CD4-positive, CD25-positive, alpha-beta regulatory T cell (primary cell): ENCODE measurements around the gene CDKAL1. TPM values are rescaled to one million over a fixed set of nuclear protein-coding genes. Genes with fewer than 3 reads are reported as not detected.
A peak's percentile ranks its signal among the peaks of the same experiment; 100 is the strongest.
"Not testable (repeated sequence)": the region's sequence is repeated elsewhere in the genome, so short reads cannot be mapped to it uniquely, and the experiment has no call there.

Source experiments
- ATAC-seq, 2 donors: fragments of 150-1000 bp; cut with Tn5 transposase; one replicate each; pipeline ENCODE4 v1.10.0; 2021; ENCODE audit warnings: low read depth in 2 of 2, moderate number of reproducible peaks in 2 of 2, moderate library complexity in 1 of 2
- DNase-seq, 3 donors: peaks; one replicate each; pipeline versions ENCODE4 v3.0.0 to v3.0.0-alpha.2; 2012 to 2022; ENCODE audit warnings: mixed read lengths in 1 of 3
- H3K27ac ChIP-seq: one replicate; pipeline ENCODE4 v1.7.0; 2013; ENCODE audit warnings: mild to moderate bottlenecking, low read length; ENCODE audit not compliant: insufficient read depth, poor library complexity, severe bottlenecking
- H3K27me3 ChIP-seq: one replicate; pipeline ENCODE4 v1.7.0; 2013; ENCODE audit warnings: low read length; ENCODE audit not compliant: control insufficient read depth, insufficient read depth
- H3K36me3 ChIP-seq: one replicate; pipeline ENCODE4 v1.7.0; 2013; ENCODE audit warnings: mild to moderate bottlenecking, low read length, moderate library complexity; ENCODE audit not compliant: control insufficient read depth, insufficient read depth
- H3K4me1 ChIP-seq: 2 replicates; pipeline ENCODE4 v1.7.0; 2013; ENCODE audit warnings: mild to moderate bottlenecking, low read length; ENCODE audit not compliant: insufficient read depth, control insufficient read depth, poor library complexity, severe bottlenecking
- H3K4me3 ChIP-seq: one replicate; pipeline ENCODE4 v1.7.0; 2013; ENCODE audit warnings: low read depth, mild to moderate bottlenecking, low read length, moderate library complexity
- H3K9me3 ChIP-seq, 2 experiments: 1 replicate in 1 of 2; 2 replicates in 1 of 2; pipeline ENCODE4 v1.7.0; 2013; ENCODE audit warnings: low read length in 2 of 2, mild to moderate bottlenecking in 1 of 2, moderate library complexity in 1 of 2; ENCODE audit not compliant: control insufficient read depth in 2 of 2
- H3K27ac Mint-ChIP-seq, 3 donors: one replicate each; pipeline ENCODE4 v1.8.0; 2020 to 2022; ENCODE audit warnings: mild to moderate bottlenecking in 3 of 3, mixed read lengths in 3 of 3, moderate library complexity in 2 of 3
- H3K27me3 Mint-ChIP-seq: one replicate; pipeline ENCODE4 v1.8.0; 2022; ENCODE audit warnings: mild to moderate bottlenecking, mixed read lengths
- H3K36me3 Mint-ChIP-seq: one replicate; pipeline ENCODE4 v1.8.0; 2020; ENCODE audit warnings: mixed read lengths
- H3K4me1 Mint-ChIP-seq, 4 donors: one replicate each; pipeline ENCODE4 v1.8.0; 2020 to 2022; ENCODE audit warnings: mixed read lengths in 4 of 4, mild to moderate bottlenecking in 1 of 4
- H3K4me3 Mint-ChIP-seq, 4 donors: one replicate each; pipeline ENCODE4 v1.8.0; 2020 to 2022; ENCODE audit warnings: mild to moderate bottlenecking in 4 of 4, mixed read lengths in 4 of 4, moderate library complexity in 3 of 4
- H3K9me3 Mint-ChIP-seq, 7 donors: one replicate each; pipeline ENCODE4 v1.8.0; 2020 to 2022; ENCODE audit warnings: mixed read lengths in 7 of 7, mild to moderate bottlenecking in 3 of 7, moderate library complexity in 2 of 7
- polyA plus RNA-seq, 4 donors: library from polyadenylated mRNA; unstranded; fragments of 300-500 nt; fragmentation: Illumina TruSeq; gene quantifications; one replicate each; pipeline ENCODE4 v1.2.3, GENCODE V29; 2021
- total RNA-seq: library from RNA; stranded (reverse); gene quantifications from one replicate; pipeline ENCODE4 v1.2.3, GENCODE V29; 2022

Gene CDKAL1
- total and polyA plus RNA-seq, 5 donors from 2014 or later: 26.1 to 39.4 (median 30.4) TPM

GRCh38 chr6:20610636-20611370 lies 76.5 kb downstream of the CDKAL1 start:
- Mint-ChIP-seq H3K27me3 (no peaks in the 10 kb centered on the region), H3K9me3 (peaks cover 0 to 4% (median 0%) of the 10 kb centered on the region in 7 donors), H3K4me1 (peaks cover 8 to 16% (median 13%) of the 10 kb centered on the region in 4 donors), H3K4me3 (no peak overlapping the region), H3K27ac (peak overlapping the region in 2 of 3 donors; percentile 13 to 40), H3K36me3 (peaks cover 14% of the 10 kb centered on the region)
- no peak overlapping the region for H3K4me3 ChIP-seq
- no peaks in the 10 kb centered on the region for H3K4me1 ChIP-seq
- H3K36me3 ChIP-seq: no peaks in the 10 kb centered on the region
- no peaks in the 10 kb centered on the region for H3K27me3 ChIP-seq
- H3K9me3 ChIP-seq: no peaks in the 10 kb centered on the region
- ATAC-seq: no peak
- DNase-seq: no peak
- H3K27ac ChIP-seq: no peak overlapping the region

DNA sequence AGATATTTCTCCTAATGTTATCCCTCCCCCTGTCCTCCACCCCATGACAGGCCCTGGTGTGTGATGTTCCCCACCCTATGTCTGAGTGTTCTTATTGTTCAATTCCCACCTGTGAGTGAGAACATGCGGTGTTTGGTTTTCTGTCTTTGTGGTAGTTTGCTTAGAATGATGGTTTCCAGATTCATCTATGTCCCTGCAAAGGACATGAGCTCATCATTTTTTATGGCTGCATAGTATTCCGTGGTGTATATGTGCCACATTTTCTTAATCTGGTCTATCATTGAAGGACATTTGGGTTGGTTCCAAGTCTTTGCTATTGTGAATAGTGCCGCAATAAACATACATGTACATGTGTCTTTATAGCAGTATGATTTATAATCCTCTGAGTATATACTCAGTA lies 83.3 kb downstream of the CDKAL1 start:
- H3K4me3 ChIP-seq, H3K27me3 Mint-ChIP-seq, H3K27me3 ChIP-seq, ATAC-seq, H3K27ac ChIP-seq, DNase-seq, H3K9me3 ChIP-seq, H3K36me3 ChIP-seq, H3K27ac Mint-ChIP-seq, H3K4me3 Mint-ChIP-seq, H3K4me1 ChIP-seq, H3K9me3 Mint-ChIP-seq: not testable (repeated sequence)
- peaks cover 14% of the 10 kb centered on the region for H3K36me3 Mint-ChIP-seq
- peaks cover 13 to 29% (median 17%) of the 10 kb centered on the region in 4 donors for H3K4me1 Mint-ChIP-seq

DNA sequence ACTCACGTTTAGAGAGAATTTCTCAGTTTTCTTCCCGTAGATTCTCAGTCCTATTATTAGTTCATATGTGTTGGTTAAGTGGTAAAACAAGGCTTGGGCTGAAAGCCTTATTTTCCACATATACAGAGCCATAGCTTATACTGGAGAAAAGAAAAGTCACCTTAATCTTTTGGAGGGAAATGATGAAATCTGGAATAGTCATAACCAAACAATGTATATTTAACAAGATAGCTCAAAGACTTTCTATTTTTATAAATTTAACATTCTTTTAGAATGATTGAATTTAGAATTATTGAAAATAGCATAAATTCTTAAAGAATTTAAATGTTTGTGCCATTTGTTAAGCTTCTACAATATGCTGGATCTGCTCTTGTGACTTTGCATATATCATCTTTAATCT lies 85.8 kb downstream of the CDKAL1 start:
- Mint-ChIP-seq H3K36me3 (peaks cover 14% of the 10 kb centered on the region), H3K27me3 (no peaks in the 10 kb centered on the region), H3K4me3 (no peak overlapping the region), H3K27ac (no peak overlapping the region), H3K9me3 (peaks cover 0 to 3% (median 0%) of the 10 kb centered on the region in 7 donors), H3K4me1 (peaks cover 21 to 40% (median 30%) of the 10 kb centered on the region in 4 donors)
- DNase-seq (no peak), ATAC-seq (no peak)
- Histone ChIP-seq H3K27me3 (no peaks in the 10 kb centered on the region), H3K9me3 (no peaks in the 10 kb centered on the region), H3K27ac (no peak overlapping the region), H3K4me3 (no peak overlapping the region), H3K4me1 (no peaks in the 10 kb centered on the region), H3K36me3 (peaks cover 3% of the 10 kb centered on the region)

DNA sequence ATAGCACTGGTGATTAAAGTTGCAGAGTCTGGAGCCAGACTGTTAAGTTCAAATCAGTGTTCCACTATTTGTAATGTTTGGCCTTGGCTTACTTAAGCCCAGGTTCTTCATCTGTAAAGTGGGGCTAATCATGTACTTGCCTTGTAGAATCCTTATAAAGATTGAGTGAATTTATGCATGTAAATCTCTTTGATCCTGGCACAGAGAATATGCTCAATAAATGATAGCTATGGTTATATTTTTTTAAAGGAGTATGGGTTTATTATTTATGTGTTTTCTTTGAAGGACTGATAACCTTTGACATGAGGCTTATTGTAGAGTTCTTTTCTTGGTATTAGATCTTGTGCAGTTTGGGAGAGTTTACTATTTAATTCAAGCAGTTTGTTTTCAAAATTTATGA lies 89.5 kb downstream of the CDKAL1 start:
- H3K27me3 ChIP-seq: no peaks in the 10 kb centered on the region
- H3K27ac Mint-ChIP-seq: no peak overlapping the region
- peaks cover 10% of the 10 kb centered on the region for H3K36me3 Mint-ChIP-seq
- DNase-seq (no peak), ATAC-seq (no peak)
- no peak overlapping the region for H3K27ac ChIP-seq
- H3K27me3 Mint-ChIP-seq: no peaks in the 10 kb centered on the region
- H3K9me3 ChIP-seq: no peaks in the 10 kb centered on the region
- H3K4me3 ChIP-seq: no peak overlapping the region
- peaks cover 0 to 3% (median 0%) of the 10 kb centered on the region in 7 donors for H3K9me3 Mint-ChIP-seq
- peaks cover 25 to 42% (median 33%) of the 10 kb centered on the region in 4 donors for H3K4me1 Mint-ChIP-seq
- H3K4me1 ChIP-seq: no peaks in the 10 kb centered on the region
- no peak overlapping the region for H3K4me3 Mint-ChIP-seq
- peaks cover 3% of the 10 kb centered on the region for H3K36me3 ChIP-seq

- ATAC-seq: no peak
- Histone ChIP-seq H3K9me3 (no peaks in the 10 kb centered on the region), H3K36me3 (no peaks in the 10 kb centered on the region), H3K4me3 (no peak overlapping the region), H3K27me3 (no peaks in the 10 kb centered on the region), H3K4me1 (no peaks in the 10 kb centered on the region), H3K27ac (no peak overlapping the region)
- peaks cover 0 to 3% (median 0%) of the 10 kb centered on the region in 7 donors for H3K9me3 Mint-ChIP-seq
- H3K36me3 Mint-ChIP-seq: peaks cover 8% of the 10 kb centered on the region
- H3K27ac Mint-ChIP-seq: no peak overlapping the region
- DNase-seq: no peak
- H3K27me3 Mint-ChIP-seq: no peaks in the 10 kb centered on the region
- H3K4me1 Mint-ChIP-seq: peaks cover 30 to 54% (median 38%) of the 10 kb centered on the region in 4 donors
- no peak overlapping the region for H3K4me3 Mint-ChIP-seq
Observed at GRCh38 chr6:20626165-20626564, 91.9 kb downstream of the CDKAL1 start.

GRCh38 chr6:20629509-20629908 lies 95.3 kb downstream of the CDKAL1 start:
- H3K9me3 ChIP-seq: no peaks in the 10 kb centered on the region
- ATAC-seq (no peak), DNase-seq (no peak)
- H3K36me3 Mint-ChIP-seq: peaks cover 19% of the 10 kb centered on the region
- H3K9me3 Mint-ChIP-seq: peaks cover 0 to 1% (median 0%) of the 10 kb centered on the region in 7 donors
- no peaks in the 10 kb centered on the region for H3K36me3 ChIP-seq
- no peak overlapping the region for H3K27ac ChIP-seq
- peaks cover 7% of the 10 kb centered on the region for H3K4me1 ChIP-seq
- peak overlapping the region in 1 of 4 donors; percentile 10 for H3K4me3 Mint-ChIP-seq
- no peaks in the 10 kb centered on the region for H3K27me3 Mint-ChIP-seq
- H3K4me3 ChIP-seq: no peak overlapping the region
- H3K4me1 Mint-ChIP-seq: peaks cover 33 to 56% (median 41%) of the 10 kb centered on the region in 4 donors
- no peaks in the 10 kb centered on the region for H3K27me3 ChIP-seq
- no peak overlapping the region for H3K27ac Mint-ChIP-seq

GRCh38 chr6:20630136-20630535 lies 95.9 kb downstream of the CDKAL1 start:
- peaks cover 29 to 58% (median 41%) of the 10 kb centered on the region in 4 donors for H3K4me1 Mint-ChIP-seq
- H3K36me3 ChIP-seq: no peaks in the 10 kb centered on the region
- H3K27me3 Mint-ChIP-seq: no peaks in the 10 kb centered on the region
- no peaks in the 10 kb centered on the region for H3K27me3 ChIP-seq
- no peaks in the 10 kb centered on the region for H3K9me3 ChIP-seq
- DNase-seq (no peak), ATAC-seq (no peak)
- peaks cover 7% of the 10 kb centered on the region for H3K4me1 ChIP-seq
- H3K36me3 Mint-ChIP-seq: peaks cover 19% of the 10 kb centered on the region
- H3K9me3 Mint-ChIP-seq: peaks cover 0 to 1% (median 0%) of the 10 kb centered on the region in 7 donors
- no peak overlapping the region for H3K4me3 ChIP-seq
- peak overlapping the region in 2 of 3 donors; percentile 12 to 14 for H3K27ac Mint-ChIP-seq
- no peak overlapping the region for H3K27ac ChIP-seq
- H3K4me3 Mint-ChIP-seq: no peak overlapping the region
